Esophagus squamous epithelium (tissue), 4 donors: Measurements from ENCODE around the gene POLA1.

Experiments used
- CTCF ChIP-seq, 6 experiments: fragments of 450-650 bp in 4 of 6; fragments of 200-600 bp in 2 of 6; sonication (generic) in 2 of 6; IDR thresholded peaks; one replicate each; pipeline ENCODE4 v1.5.1; 2016 to 2019; ENCODE audit warnings: antibody characterized with exemption in 6 of 6, mild to moderate bottlenecking in 4 of 6, moderate library complexity in 4 of 6
- POLR2A ChIP-seq, 4 donors: fragments of 450-650 bp; IDR thresholded peaks; one replicate each; pipeline ENCODE4 v1.6.1; 2017; ENCODE audit warnings: antibody characterized with exemption in 4 of 4, mild to moderate bottlenecking in 4 of 4, moderate library complexity in 3 of 4

- no peak for TF ChIP-seq CTCF (IDR thresholded peaks at IDR 0.05)
- no peak for TF ChIP-seq POLR2A (IDR thresholded peaks at IDR 0.05)
Observed at GRCh38 chrX:25015486-25016360, 322.0 kb downstream of the POLA1 start, which contains the start of gene ARX.
